ENCODE data around the gene TLL1.

TLL1 gene

DNA sequence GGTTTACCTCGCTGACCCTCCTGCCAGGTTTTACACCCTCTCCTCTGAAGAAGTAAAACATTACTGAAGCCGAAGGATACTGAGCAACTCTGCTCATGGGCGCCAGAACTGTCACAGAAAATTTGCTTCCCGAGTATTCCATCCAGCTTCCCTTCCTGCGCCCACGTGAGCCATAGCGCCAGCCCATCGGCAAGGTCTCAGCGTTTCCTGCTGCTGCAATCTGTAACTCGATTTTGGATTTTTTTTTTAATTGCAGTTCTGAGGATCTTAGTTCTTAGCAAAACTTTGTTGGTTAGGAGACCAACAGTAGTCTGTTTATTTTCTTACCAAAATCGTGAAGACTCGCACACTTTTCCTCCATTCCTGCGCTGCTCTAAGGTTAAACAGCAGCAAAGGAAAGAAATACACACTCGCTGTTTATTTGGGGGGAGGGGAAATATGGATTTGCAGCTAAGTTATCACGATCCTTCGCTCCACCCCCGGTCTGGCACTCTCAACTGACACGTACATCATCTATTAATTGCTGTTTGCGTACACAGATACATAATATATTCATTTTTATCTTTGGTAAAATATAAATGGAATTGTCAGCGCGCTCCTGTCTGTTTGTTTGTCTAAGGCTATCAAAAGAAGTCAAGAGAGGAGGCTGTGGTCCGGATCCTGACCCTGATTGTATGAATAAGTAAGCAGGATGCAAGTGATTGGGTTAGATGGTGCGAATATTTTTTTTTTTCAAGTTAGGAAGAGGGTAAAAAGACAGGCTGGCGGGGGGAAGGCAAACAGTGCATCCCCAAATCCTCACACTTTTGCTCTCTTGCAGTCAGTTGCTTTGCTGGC is at the start of gene TLL1:
TSS of gene TLL1 (plus strand) at position 777 of the 837 bp plus-strand sequence. CDS start 668 bp downstream, outside the sequence.
- no peak for DNase-seq (ENCODE audit: low read depth)

DNA sequence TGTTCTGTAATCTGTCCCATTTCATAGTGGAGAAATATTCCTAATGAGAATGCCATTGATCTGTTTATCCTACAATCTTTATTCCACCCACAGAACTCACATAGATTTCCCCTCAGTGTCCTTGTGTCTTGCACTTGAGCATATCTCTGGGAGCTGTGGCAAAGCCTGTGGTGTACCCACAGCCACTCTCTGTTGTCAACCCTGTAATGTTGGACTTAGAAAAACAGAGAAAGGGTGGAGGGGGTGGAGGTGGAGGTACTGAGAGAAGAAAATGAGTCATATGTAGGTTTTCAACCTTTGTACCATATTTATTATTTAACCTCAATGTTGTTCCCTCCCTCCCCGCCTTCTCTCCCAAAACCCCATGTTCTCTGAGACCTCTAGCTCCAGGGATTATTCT is 46.9 kb upstream of the TLL1 start:
- no peak for DNase-seq (ENCODE audit: low read depth)

DNA sequence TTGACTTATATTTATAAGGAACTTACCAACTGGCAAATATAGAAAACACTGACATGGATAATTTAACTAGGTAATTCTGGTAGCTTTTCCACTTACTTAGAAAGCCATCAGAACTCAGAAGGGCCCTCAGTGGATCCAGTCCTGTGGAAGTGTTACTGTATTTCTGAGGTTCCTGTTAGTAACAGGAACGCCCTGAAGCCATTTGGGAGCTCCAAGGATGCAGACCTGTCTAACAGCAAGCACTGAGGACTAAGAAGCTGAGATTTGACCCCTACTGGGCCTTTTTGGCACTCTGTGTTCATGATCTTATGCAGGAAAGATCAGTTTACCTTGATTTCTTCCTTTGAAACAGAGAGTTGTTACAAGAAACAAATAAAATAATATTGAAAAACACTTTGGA is 46.0 kb upstream of the TLL1 start:
- DNase-seq (ENCODE audit: low read depth), result no peak

DNA sequence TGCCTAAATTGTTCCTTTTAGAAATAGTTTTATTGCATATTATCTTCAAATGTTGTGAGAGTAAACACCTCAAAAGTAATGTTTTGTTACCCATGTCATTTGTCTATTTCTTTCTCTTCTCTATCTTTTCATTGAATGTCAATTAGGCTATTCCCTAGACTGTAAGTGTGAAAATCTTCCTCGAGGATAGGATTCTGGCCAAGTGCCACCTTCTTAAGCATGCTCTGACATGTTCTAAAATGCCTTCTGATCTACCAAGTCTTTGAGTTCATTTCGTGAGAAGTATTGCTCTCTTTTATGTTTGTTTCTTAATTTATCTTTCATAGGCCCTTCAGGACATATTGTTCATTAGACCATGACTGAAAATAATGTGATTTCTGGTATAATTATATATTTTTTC is 44.1 kb upstream of the TLL1 start:
- no peak for DNase-seq (ENCODE audit: low read depth)

DNA sequence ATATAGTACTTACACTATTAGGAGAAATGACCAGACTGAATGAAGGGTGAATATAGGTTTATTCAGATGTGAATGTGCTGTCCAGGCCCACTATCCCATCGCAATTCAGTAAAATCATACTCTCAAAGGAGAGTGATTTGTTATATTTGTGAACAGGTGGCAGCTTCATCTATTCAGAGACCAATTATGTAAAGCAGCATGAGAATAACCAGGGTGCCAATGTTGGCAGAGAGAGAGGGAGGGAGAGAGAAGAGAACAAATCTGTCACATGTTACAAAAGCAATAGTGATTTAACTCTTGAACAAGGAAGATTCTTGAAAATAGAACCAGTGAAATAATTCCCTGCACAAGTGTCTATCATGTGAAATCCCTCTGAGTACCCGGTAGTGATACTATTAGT is 38.9 kb upstream of the TLL1 start:
- DNase-seq (ENCODE audit: low read depth), result no peak

DNA sequence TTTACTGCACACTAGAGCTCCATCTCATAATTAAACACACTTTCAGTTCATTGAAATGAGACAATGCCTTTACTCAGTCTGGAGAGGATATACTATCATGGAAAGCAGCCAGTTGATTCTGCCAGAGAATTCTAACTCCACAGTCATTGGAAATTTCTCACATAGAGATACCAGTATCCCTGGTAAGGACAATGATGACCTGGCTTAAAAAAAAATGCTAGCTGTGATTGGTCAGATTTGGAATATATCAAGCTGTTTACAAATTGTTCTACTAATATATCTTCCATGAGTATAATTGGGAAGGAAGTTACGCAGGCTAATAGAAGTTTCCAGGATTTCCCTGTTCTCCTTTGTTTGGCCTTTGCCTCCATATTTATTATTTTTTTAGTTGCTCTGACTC is 34.5 kb upstream of the TLL1 start:
- DNase-seq (ENCODE audit: low read depth), result no peak

DNA sequence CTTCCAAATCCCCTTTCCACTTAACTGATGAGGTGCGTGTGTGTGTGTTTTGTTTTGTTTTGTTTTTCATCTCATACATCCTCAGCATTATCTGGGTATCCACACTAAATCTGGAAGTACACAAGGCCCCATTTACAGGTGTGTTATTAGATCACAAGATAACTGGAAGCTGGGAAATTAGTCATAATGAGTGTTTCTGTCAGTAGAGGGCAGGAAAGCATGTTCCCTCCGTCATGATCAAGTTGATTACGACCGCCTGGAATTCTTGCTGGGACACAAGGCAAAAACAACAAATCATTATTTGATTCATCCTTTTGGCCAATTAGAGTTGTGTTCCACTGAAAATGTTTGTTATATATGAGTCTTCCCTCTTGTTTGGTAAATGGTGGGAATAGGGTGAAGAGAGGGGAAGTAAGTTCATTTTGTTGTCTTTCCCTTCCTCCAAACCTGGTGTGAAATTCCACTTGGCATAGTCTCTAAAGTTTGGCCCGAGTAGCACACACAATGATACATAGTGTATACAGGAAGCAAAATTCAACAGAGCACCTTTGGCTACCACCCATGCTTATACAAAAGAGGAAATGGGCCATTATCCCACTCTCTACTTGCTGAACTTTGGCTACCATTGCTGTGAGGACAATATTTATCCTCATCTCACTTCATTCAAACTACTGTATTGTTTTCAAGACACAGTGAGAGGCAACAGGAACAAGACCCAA is 33.3 kb upstream of the TLL1 start:
- no peak for DNase-seq (ENCODE audit: low read depth)

DNA sequence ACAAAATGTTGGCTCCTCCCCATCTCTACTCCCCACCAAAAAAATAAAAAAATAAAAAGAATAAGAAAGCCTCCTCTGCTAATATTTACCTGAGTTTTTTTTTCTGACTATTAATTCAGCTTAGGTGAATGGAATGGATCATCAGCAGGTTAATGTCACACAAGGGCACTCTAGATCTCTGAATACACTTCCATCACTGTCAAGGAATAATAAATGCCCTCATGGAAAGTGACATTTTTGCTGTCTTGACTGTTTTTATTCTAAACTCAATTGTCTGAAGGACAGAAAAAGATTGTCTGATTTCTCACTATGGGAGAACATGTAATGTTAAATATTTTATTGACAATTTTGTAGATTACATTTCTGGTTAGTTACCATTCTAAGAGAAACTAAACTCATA is 30.4 kb upstream of the TLL1 start:
- DNase-seq (ENCODE audit: low read depth), result no peak

DNA sequence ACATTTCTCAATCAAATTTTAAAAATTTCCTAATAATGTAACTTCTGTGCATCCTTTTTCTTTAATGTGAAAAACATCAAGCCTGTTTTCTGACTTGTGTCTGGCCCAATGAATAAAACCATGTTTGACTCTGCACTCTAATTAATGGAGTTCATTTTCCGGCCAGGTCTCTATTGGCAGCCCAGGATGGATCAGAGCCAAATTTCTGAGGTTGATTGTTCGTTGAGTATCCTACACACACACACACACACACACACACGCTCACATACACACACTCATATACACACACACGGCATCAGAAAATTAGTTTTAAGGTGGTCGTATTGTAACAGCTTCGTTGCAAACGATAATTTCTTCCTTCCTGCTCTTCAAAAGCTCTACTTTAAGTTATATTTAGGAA is 28.9 kb upstream of the TLL1 start:
- DNase-seq (ENCODE audit: low read depth), result no peak

DNA sequence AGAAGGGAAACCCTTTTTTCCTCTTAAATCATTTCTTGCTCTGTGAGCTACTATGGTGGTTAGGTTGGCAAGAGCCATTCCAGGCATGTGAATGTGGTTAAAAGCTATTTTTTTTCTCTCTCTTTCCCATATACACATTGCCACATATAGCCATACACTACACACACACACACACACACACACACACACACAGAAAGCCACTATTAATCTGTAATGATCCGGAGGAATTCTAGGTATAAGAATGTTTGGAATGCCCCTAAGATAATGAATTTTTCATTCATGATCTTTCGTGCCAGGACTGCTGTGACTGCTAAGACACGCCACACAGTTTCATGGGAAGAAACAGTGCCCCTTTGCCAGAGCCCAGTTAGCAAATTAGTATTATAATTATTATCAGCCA is 21.8 kb upstream of the TLL1 start:
- no peak for DNase-seq (ENCODE audit: low read depth)

DNA sequence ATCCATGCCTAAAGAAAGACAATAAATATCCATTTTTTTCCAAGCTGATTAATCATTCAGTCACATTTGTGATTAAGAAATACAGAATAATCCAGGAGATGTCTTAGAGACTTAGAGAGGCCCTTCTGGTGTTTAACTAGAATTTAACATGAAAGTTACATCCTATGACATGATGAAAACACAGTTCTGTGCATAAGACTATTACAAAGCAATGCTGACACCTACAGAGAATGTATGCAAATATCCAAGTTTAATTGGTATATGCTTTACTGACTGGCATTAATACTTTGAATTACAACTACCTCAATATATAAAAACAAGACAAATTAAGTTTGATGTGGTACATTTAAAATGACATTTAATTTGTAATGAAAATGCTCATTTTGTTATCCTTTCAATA is 17.8 kb upstream of the TLL1 start:
- DNase-seq (ENCODE audit: low read depth), result no peak

DNA sequence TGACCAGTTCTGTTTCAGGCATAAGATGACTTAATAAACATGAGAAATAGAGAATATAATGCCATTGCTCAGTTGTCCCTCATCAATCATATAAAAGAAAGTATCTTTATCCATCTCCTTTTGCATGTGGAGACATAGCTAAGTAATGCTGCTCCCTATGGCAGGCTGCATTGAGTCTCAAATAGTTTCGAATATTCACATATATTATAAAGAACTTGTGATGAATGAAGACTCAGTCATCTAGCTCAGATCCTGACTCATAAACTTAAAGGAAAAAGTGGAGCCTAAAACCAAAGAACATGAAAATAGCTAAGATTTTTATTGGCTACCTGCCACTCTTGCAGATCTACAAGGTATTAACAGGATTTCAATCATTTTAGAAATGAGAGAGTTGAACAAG is 11.7 kb upstream of the TLL1 start:
- DNase-seq (ENCODE audit: low read depth), result no peak

DNA sequence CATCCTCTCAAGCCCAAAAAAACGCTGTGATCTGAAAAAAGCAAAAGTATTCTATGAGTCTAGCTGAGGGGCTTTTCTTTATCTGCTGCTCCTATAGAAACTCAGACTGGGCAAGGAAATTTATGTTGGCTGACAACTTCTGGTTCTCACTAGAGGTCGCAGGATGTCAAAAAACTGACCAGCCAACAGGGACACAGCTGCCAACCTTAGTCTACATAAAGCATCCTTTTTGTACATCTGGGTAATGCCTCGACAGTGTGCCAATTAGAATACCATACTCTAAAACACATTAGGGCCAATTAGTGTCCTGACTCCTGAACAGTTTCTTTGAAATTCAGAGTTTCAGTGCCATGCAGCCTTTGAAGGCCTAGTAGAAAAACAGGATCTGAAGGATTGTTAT is 8.8 kb upstream of the TLL1 start:
- DNase-seq (ENCODE audit: low read depth), result no peak

DNA sequence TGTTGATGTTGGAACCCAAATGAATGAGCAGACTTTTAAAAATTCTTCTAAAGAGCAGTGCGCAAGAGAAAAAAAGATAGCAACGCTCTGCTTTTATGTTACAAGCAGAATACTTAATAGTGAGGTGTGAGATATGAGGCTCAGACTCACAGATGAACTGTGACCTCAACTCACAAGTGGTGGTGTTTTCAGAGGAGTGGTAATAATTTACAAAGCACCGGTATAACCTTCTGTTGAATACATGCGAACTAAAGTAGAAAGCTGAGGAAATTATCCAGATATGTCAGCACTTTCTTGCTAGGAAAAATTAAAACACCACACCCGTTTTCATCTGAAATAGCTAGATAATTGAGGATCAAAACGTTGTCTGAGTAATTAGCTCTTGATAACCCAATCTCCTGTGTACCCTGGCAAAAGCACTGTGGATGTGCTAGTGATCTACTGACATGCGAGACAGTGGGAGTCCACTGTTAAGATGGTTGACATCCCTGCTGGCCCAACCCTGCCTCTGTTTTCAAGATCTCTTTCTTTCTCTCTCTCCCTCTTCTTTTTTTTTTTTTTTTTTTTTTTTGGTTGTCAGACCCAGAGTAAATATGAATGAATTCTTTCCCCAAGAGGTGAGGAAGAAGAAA is 6.9 kb upstream of the TLL1 start:
- no peak for DNase-seq (ENCODE audit: low read depth)

DNA sequence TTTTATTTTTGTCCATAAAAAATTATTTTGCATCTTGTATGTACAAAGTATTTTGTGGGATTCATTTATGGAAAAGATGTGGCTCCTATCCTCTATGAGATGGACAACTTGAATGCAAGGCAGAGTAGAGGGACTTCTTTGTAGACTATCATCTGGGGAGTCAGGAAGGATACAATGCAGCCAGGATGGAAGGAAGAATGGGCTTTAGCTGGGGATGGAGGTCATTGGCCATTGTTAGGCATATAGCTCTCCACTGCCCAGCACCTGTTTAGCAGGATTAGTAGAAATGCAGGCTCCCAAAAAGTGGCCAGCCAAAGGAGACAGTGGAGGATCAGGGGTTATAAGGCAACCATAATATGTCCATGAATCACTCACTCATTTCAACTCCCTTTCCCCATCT is 5.1 kb upstream of the TLL1 start:
- DNase-seq (ENCODE audit: low read depth), result no peak

DNA sequence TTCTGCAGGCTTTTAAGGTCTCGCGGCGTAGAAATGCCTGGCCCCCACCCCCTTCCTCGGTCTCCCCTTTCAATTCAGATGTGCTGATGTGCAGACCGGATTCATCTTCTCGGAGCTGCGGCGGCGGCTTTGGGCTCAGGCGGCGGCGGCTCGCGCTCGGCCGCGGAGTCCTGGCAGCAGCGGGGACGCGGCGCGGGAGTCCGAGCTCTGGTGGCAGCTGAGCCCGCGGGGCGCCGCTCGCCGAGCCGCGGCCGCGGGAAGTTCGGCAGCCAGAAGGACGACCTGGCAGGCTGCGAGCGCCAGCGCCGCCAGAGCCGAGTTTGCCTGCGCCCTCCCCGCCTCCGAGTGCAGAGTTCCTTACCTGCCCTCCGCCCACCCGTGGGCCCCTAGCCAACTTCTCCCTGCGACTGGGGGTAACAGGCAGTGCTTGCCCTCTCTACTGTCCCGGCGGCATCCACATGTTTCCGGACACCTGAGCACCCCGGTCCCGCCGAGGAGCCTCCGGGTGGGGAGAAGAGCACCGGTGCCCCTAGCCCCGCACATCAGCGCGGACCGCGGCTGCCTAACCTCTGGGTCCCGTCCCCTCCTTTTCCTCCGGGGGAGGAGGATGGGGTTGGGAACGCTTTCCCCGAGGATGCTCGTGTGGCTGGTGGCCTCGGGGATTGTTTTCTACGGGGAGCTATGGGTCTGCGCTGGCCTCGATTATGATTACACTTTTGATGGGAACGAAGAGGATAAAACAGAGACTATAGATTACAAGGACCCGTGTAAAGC is 448 bp downstream of the TLL1 start:
- no peak for DNase-seq (ENCODE audit: low read depth)

DNA sequence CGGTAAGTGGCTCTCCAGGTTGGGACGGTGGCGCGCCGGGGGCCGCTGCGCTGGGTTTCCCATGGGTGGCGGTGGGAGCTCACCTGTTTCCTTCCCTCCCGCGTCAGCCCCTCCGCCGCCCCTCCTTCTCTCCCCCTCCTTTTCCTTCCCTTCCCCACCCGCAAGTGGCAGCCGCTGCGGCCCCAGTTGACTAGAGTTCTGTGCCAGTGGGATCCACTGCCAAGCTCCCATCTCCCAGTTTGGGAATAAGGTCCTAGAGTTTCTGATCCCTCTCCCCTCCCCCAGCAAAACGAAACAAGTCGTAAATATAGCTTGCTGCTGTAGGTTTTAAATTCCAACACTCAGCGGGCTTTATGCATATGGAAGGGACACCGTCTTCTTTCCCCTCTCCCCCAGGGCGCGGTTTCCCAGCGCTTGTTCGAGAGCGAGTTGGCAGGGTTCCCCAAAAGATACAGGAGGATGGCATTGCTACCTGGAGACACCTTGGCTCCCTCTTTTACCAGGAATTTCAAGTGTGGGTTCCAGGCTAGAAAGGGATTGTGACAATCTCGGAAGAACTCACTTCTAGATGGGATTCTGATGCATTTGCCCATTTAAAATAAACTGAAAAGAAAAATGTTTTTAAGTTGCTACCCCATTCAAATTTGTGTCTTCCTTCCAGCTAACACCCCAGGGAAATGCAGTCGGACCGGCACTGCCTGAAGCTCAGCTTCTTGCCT is 1.2 kb downstream of the TLL1 start:
- DNase-seq (ENCODE audit: low read depth), result no peak

DNA sequence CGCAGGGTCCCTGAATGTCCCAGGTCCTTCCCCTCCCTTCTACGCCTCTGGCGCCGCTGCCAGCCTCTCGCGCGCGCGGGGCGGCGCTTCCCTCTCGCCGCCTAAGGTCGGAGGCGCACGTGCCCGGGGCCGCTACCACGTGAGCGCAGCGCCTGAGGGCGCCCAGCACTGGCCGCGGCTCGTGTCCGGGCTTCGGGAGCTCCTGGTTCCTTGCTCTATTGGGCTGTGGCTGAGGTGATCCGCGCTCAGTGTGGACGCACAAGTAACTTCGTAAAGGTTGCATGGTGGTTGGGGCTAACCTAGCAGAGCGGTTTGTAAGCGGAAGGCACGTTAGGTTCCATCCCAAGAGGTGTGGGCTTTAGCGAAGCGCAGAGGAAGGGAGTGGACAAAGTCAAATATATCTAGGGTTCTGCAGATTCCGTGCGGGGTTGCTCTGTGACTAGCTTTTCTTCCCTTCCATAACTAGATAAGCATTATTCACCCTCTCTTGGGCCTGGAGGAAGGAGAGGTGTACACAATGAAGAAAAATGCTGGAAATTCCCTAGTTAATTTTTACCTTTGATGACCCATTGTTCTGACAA is 1.8 kb downstream of the TLL1 start:
- DNase-seq (ENCODE audit: low read depth), result no peak

DNA sequence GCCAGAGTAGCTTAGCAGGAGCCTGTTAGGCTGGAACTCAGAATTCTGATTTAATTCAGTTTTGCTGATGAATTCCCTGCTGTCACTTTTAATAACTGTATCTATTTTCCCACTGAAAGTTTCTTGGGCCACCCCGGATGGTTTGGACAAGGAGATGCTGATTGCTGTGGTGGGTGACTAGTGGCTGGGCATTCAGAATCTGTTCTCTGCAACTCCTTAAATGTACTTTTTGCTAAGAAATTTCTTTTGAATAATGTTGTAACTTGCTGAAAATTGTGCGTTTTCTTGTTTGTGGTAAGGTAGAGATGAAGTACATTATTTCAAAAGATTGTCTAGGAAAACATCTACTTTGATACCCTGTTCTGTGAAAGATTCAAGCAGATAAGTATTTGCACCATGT is 2.4 kb downstream of the TLL1 start:
- DNase-seq (ENCODE audit: low read depth), result no peak

DNA sequence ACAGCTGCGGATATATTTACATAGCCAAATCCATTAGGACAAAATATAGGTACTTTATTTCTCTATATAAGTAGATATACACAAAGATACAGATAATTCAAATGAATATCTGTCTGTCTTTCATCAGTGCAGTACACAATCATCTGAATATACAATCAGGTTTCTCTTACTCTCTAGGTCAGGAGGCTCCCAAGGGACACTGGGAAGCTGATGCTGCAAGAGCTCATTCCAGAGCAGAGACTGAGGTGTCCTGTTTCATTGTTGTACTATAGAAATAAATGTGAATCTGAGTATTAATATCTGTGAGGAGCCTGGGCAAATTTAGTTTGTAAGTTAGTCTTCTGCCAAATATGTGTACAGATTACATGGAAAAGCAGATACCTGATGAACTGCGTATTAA is 4.2 kb downstream of the TLL1 start:
- no peak for DNase-seq (ENCODE audit: low read depth)

DNA sequence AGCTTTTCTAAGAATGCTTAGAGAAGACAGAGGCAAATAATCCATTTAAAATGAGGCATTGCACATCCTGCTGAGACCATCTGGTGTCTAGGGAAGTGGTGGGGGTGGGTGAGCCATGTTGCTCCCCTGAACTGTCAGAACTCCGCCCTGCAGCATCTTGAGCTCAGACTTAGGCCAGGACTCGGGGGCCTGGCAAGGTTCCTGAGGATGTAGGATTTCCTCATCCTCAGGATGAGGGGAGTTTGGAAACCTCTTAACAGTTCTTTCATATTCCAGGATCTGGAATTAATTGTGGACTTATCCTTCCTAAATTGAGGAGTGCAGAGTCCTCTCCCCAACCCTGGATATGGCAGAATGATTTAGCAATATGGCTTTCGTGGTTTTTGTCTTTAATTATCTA is 6.6 kb downstream of the TLL1 start:
- no peak for DNase-seq (ENCODE audit: low read depth)

Measured in activated T-cell treated with anti-CD3 and anti-CD28 coated beads for 24 hours (primary cell).